HepG2 (cell line): ENCODE data around the gene SCAF8. TPM values are rescaled to one million over a fixed set of nuclear protein-coding genes. Genes with fewer than 3 reads are reported as not detected.

Experiments
- ATAC-seq: fragments of 200-7000 bp; cut with Tn5 transposase; 3 replicates; pipeline ENCODE4 v1.9.1; 2020; ENCODE audit warnings: mild to moderate bottlenecking, moderate library complexity
- BruUV-seq: library from RNA; stranded (reverse); fragments of 400-500 nt; replicated peaks from 2 replicates; lab custom pipeline; 2021; lab: Mats Ljungman, UMichigan
- CTCF ChIA-PET: fragments of 300-600 bp; formaldehyde crosslinking; extraction: SDS; loops from one replicate; lab custom pipeline; 2021; ENCODE audit warnings: low total read pairs, inconsistent platforms, low intra/inter-chr PET ratio; lab: Yijun Ruan, JAX
- POLR2A ChIA-PET: fragments of 350-600 bp; sonication (Branson Sonifier 250); formaldehyde crosslinking; loops from one replicate; lab custom pipeline; 2020; ENCODE audit warnings: antibody characterized with exemption, inconsistent platforms; lab: Yijun Ruan, JAX
- DNase-seq: peaks from one replicate; pipeline ENCODE4 v3.0.0-alpha.2; 2015; ENCODE audit warnings: low spot score
- FAIRE-seq: peaks from 3 replicates; lab custom pipeline; 2011; peaks lifted over from hg19 to GRCh38; lab: Jason Lieb, UNC
- H2AFZ ChIP-seq: one replicate; pipeline ENCODE4 v1.6.1; 2011; ENCODE audit warnings: low read length, inconsistent platforms
- H3K27ac ChIP-seq: fragments of 300-600 bp; 3 replicates; pipeline ENCODE4 v1.8.0; 2011; ENCODE audit warnings: mixed run types, mild to moderate bottlenecking, mixed read lengths, low read length, inconsistent platforms; ENCODE audit not compliant: insufficient read depth; ENCODE audit errors: extremely low read length
- H3K27me3 ChIP-seq, 2 experiments: fragments of 200-600 bp in 1 of 2; 2 replicates in 1 of 2; 3 replicates in 1 of 2; pipeline versions ENCODE4 v1.6.0 to v1.8.0; 2011; ENCODE audit warnings: low read length in 2 of 2, mild to moderate bottlenecking in 2 of 2, moderate library complexity in 2 of 2, inconsistent platforms in 1 of 2; ENCODE audit not compliant: insufficient read depth in 2 of 2, control insufficient read depth in 1 of 2
- H3K36me3 ChIP-seq, 2 experiments: fragments of 200-600 bp in 1 of 2; replicated peaks in 1 of 2; 2 replicates in 1 of 2; 3 replicates in 1 of 2; pipeline versions ENCODE4 v1.5.1 to v1.8.0; 2011; ENCODE audit warnings: low read length in 2 of 2, inconsistent platforms in 1 of 2; ENCODE audit not compliant: insufficient read depth in 2 of 2, control insufficient read depth in 1 of 2
- H3K4me1 ChIP-seq: 2 replicates; pipeline ENCODE4 v1.5.1; 2012; ENCODE audit warnings: low read length, inconsistent platforms; ENCODE audit not compliant: insufficient read depth
- H3K4me2 ChIP-seq: 2 replicates; pipeline ENCODE4 v1.6.0; 2011; ENCODE audit warnings: low read depth, low read length, inconsistent platforms
- H3K4me3 ChIP-seq, 3 experiments: fragments of 200-600 bp in 1 of 3; sonication (generic), shearing (Covaris generic) in 1 of 3; replicated peaks in 1 of 3; 2 replicates each; pipeline ENCODE4 v1.5.1; 2011 to 2016; ENCODE audit warnings: low read length in 3 of 3, inconsistent platforms in 2 of 3, low read depth in 2 of 3, mild to moderate bottlenecking in 2 of 3, control low read depth in 1 of 3, mixed read lengths in 1 of 3; ENCODE audit not compliant: insufficient read depth in 1 of 3
- H3K79me2 ChIP-seq: one replicate; pipeline ENCODE4 v1.6.1; 2011; ENCODE audit warnings: low read length, inconsistent platforms; ENCODE audit not compliant: insufficient read depth
- H3K9ac ChIP-seq: 2 replicates; pipeline ENCODE4 v1.6.0; 2011; ENCODE audit warnings: mild to moderate bottlenecking, low read depth, low read length, inconsistent platforms; ENCODE audit not compliant: insufficient read depth
- H3K9me3 ChIP-seq: 2 replicates; pipeline ENCODE4 v1.5.1; 2012; ENCODE audit warnings: mild to moderate bottlenecking, low read length
- H4K20me1 ChIP-seq: 2 replicates; pipeline ENCODE4 v1.6.0; 2011; ENCODE audit warnings: inconsistent platforms, mild to moderate bottlenecking, low read length, moderate library complexity; ENCODE audit not compliant: insufficient read depth
- CENPX ChIP-seq: sonication (generic); formaldehyde crosslinking; IDR thresholded peaks from 2 replicates; pipeline ENCODE4 v1.9.0; 2021; ENCODE audit warnings: mild to moderate bottlenecking, missing genetic modification reagents, moderate library complexity
- HOXA7 ChIP-seq: sonication (generic); formaldehyde crosslinking; IDR thresholded peaks from 2 replicates; pipeline ENCODE4 v1.8.1; 2022; ENCODE audit warnings: mild to moderate bottlenecking, missing genetic modification reagents, moderate library complexity
- ZBTB20 ChIP-seq: sonication (generic); formaldehyde crosslinking; IDR thresholded peaks from 2 replicates; pipeline ENCODE4 v1.8.1; 2023; ENCODE audit warnings: missing genetic modification reagents, low read depth, mild to moderate bottlenecking, borderline replicate concordance
- ZBTB38 ChIP-seq: sonication (generic); formaldehyde crosslinking; IDR thresholded peaks from 2 replicates; pipeline ENCODE4 v1.5.1; 2020; ENCODE audit warnings: mild to moderate bottlenecking, missing genetic modification reagents
- ZNF335 ChIP-seq: sonication (generic); formaldehyde crosslinking; IDR thresholded peaks from 2 replicates; pipeline ENCODE4 v1.4.0; 2020; ENCODE audit warnings: missing genetic modification reagents
- WGBS: methylation state at CpG from one replicate; pipeline ENCODE4 v1.1.6; 2017; ENCODE audit warnings: low lambda C conversion rate; 5-methylcytosine and 5-hydroxymethylcytosine counted together
- in situ Hi-C: cut with HindIII; loops from 2 replicates; pipeline ENCODE4 v1.10.0; 2017; ENCODE audit warnings: low pct_unique_long_range_greater_than_20kb; ENCODE audit not compliant: extremely low pct_ligation_motif_present
- intact Hi-C: fragments of 100-400 bp; cut with micrococcal nuclease; formaldehyde crosslinking; loops from one replicate; pipeline ENCODE4 v1.10.0; 2022; ENCODE audit not compliant: unreplicated experiment
- polyA plus RNA-seq, 8 experiments: library from polyadenylated mRNA; depleted of rRNA in 3 of 8; stranded (reverse) in 7 of 8; unstranded in 1 of 8; fragments of >200 nt; fragmentation: Illumina TruSeq in 4 of 8; extraction: Trizol in 4 of 8; gene quantifications; 2 replicates each; pipeline versions ENCODE4 v1.2.1 to v1.2.3, GENCODE V29; 2011 to 2016; ENCODE audit warnings: low read depth in 4 of 8, missing spikeins in 1 of 8, mixed read lengths in 1 of 8; ENCODE audit not compliant: insufficient read depth in 1 of 8
- total RNA-seq, 5 experiments: library from RNA; depleted of rRNA; stranded (reverse); fragments of >200 nt; fragmentation: Illumina TruSeq; extraction: Trizol; gene quantifications; 2 replicates each; pipeline ENCODE4 v1.2.3, GENCODE V29; 2016; ENCODE audit warnings: low read depth in 1 of 5
- TF ChIP-seq, protein P1 (sequence below): sonication (generic); formaldehyde crosslinking; IDR thresholded peaks from 2 replicates; pipeline ENCODE4 v1.8.1; 2022; ENCODE audit warnings: low read depth, mild to moderate bottlenecking, missing genetic modification reagents

SCAF8 gene
- total and polyA plus RNA-seq, 2 of the 13 experiments (the other 11 are each of a cell fraction or from before 2014, with no cell fraction given): 15.3 to 40.8 TPM

DNA sequence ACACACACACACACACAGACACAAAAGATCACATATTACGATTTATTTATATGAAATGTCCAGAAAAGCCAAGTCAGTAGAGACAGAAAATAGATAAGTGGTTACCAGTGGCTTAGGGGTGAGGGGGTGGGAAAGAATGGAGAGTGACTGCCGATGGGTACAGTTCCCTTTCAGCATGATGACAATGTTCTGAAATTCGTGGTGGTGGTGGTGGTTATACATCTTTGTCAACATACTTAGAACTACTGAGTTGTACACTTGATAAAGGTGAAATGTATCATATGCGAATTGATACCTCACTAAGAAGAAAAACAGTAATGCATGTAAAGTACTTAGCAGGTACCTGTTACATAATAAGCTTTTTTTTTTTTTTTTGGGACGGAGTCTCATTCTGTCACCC lies 124.3 kb downstream of the SCAF8 start:
- H4K20me1 ChIP-seq: no peaks in the 10 kb centered on the region; the same call in 1 of the 2 replicates
- H2AFZ ChIP-seq: no peak overlapping the region
- ChIA-PET CTCF (no interaction called here), POLR2A (no interaction called here)
- no TSS peak for BruUV-seq
- no peak for ATAC-seq
- H3K4me1 ChIP-seq: peaks cover 5% of the 10 kb centered on the region
- H3K4me2 ChIP-seq: no peak overlapping the region
- DNase-seq: no peak
- in situ Hi-C loops (no loop called here), intact Hi-C loops (no loop called here)
- TF ChIP-seq, protein P1, sequence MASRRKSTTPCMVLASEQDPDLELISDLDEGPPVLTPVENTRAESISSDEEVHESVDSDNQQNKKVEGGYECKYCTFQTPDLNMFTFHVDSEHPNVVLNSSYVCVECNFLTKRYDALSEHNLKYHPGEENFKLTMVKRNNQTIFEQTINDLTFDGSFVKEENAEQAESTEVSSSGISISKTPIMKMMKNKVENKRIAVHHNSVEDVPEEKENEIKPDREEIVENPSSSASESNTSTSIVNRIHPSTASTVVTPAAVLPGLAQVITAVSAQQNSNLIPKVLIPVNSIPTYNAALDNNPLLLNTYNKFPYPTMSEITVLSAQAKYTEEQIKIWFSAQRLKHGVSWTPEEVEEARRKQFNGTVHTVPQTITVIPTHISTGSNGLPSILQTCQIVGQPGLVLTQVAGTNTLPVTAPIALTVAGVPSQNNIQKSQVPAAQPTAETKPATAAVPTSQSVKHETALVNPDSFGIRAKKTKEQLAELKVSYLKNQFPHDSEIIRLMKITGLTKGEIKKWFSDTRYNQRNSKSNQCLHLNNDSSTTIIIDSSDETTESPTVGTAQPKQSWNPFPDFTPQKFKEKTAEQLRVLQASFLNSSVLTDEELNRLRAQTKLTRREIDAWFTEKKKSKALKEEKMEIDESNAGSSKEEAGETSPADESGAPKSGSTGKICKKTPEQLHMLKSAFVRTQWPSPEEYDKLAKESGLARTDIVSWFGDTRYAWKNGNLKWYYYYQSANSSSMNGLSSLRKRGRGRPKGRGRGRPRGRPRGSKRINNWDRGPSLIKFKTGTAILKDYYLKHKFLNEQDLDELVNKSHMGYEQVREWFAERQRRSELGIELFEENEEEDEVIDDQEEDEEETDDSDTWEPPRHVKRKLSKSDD (CRISPR knock-in tag): no peak
- TF ChIP-seq ZNF335 (CRISPR knock-in tag) (no peak), CENPX (no peak), ZBTB20 (CRISPR knock-in tag) (no peak), ZBTB38 (CRISPR knock-in tag) (no peak), HOXA7 (CRISPR knock-in tag) (no peak)
- no peak overlapping the region for H3K4me3 ChIP-seq
- H3K27me3 ChIP-seq: no peaks in the 10 kb centered on the region
- H3K9ac ChIP-seq: no peak overlapping the region
- H3K9me3 ChIP-seq: no peaks in the 10 kb centered on the region
- H3K27ac ChIP-seq: no peak overlapping the region
- no peaks in the 10 kb centered on the region for H3K79me2 ChIP-seq
- peaks cover 1 to 4% of the 10 kb centered on the region in 2 experiments; a peak in 3 of 5 replicates for H3K36me3 ChIP-seq
- no peak for FAIRE-seq
- WGBS: 95% methylated on average over 5 of the region's 5 CpGs
